NT2/D1 (cell line): ENCODE data around the gene CD4.

ENCODE experiments used
- SUZ12 ChIP-seq: IDR thresholded peaks from 2 replicates; pipeline ENCODE4 v1.6.1; 2011; ENCODE audit not compliant: insufficient read length, insufficient read depth; ENCODE audit errors: extremely low read depth
- ZNF274 ChIP-seq: IDR thresholded peaks from 2 replicates; pipeline ENCODE4 v1.6.1; 2011; ENCODE audit warnings: mild to moderate bottlenecking, low read depth, low read length

DNA sequence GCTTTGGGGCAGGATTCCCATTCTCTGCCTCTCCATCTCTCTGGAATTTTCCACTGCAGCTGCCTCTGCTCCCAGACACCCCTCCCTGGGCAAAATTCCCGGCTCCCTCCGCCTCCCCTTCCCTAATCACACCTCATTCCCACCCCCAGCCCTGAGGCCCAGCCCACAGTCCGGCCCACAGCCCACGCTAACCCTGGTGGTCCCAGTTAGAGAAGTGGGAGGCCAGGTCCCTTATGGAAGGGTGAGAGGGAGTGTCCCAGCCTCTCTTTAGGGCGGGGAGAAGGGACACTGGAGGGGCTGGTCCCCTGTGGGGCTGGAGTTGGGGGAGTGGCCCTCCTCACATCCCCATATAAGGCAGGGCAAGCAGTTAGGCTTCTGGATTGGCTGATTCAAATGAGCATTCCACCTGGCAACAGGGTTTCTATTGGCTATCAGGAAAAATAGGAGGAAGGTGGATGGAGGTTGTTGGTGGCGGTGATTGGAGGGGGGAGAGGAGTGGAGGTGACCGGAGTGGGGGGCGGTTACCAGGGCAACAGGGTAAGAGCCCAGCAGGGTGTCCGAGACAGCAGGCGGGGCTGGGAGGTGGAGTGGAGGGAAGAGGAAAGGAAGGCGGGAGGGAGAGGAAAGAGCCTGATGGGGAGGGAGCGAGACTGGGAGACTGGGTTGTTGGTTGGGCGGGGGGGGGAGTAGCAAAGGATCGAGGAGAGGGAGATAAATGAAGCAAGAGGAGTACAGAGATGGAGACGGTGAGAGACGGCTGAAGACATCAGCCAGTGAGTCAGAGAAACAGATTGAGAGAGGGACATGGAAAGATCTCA, 25.1 kb upstream of the CD4 start:
- TF ChIP-seq SUZ12 (no peak), ZNF274 (no peak)
